Vagina (tissue), 2 donors: ENCODE data around the gene GOLGA6L2. TPM values are rescaled to one million over a fixed set of nuclear protein-coding genes. Genes with fewer than 3 reads are reported as not detected.

ENCODE experiments used
- DNase-seq, 2 donors: peaks; one replicate each; pipeline ENCODE4 v3.0.0-alpha.2; 2017; ENCODE audit errors: extremely low spot score in 2 of 2
- H3K27ac ChIP-seq: fragments of 200-600 bp; sonication (generic); one replicate; pipeline ENCODE4 v1.5.1; 2019
- H3K27me3 ChIP-seq: fragments of 200-600 bp; sonication (generic); one replicate; pipeline ENCODE4 v1.5.1; 2019
- H3K36me3 ChIP-seq, 2 donors: fragments of 200-600 bp; sonication (generic); one replicate each; pipeline ENCODE4 v1.5.1; 2017 to 2019
- H3K4me1 ChIP-seq: fragments of 200-600 bp; sonication (generic); one replicate; pipeline ENCODE4 v1.5.1; 2019
- H3K4me3 ChIP-seq, 2 donors: fragments of 200-600 bp; sonication (generic); 1 replicate in 1 of 2; 2 replicates in 1 of 2; pipeline ENCODE4 v1.5.1; 2016 to 2019
- H3K9me3 ChIP-seq: fragments of 200-600 bp; sonication (generic); one replicate; pipeline ENCODE4 v1.5.1; 2019
- POLR2A ChIP-seq, 2 donors: fragments of 450-650 bp; IDR thresholded peaks; one replicate each; pipeline ENCODE4 v1.6.1; 2017; ENCODE audit warnings: antibody characterized with exemption in 2 of 2, mild to moderate bottlenecking in 2 of 2, moderate library complexity in 2 of 2
- POLR2AphosphoS5 ChIP-seq, 2 donors: sonication (generic); formaldehyde crosslinking; IDR thresholded peaks; one replicate each; pipeline ENCODE4 v1.9.0; 2017; ENCODE audit warnings: antibody characterized with exemption in 2 of 2, mild to moderate bottlenecking in 2 of 2, low read depth in 1 of 2; ENCODE audit not compliant: insufficient read depth in 1 of 2
- intact Hi-C: fragments of 100-400 bp; cut with DNase I; formaldehyde crosslinking; loops from one replicate; pipeline ENCODE4 v1.15.1; 2023
- total RNA-seq: library from RNA; depleted of rRNA; stranded (reverse); fragments of >200 nt; gene quantifications from one replicate; pipeline ENCODE4 v1.2.3, GENCODE V29; 2016
- TF ChIP-seq, protein P1 (sequence below), 3 experiments: fragments of 450-650 bp in 2 of 3; fragments of 200-600 bp in 1 of 3; sonication (generic) in 1 of 3; IDR thresholded peaks; one replicate each; pipeline ENCODE4 v1.5.1; 2017 to 2019; ENCODE audit warnings: antibody characterized with exemption in 3 of 3, mild to moderate bottlenecking in 2 of 3, moderate library complexity in 2 of 3

GOLGA6L2 gene
- total RNA-seq, 1 donor from 2014 or later = not detected

DNA sequence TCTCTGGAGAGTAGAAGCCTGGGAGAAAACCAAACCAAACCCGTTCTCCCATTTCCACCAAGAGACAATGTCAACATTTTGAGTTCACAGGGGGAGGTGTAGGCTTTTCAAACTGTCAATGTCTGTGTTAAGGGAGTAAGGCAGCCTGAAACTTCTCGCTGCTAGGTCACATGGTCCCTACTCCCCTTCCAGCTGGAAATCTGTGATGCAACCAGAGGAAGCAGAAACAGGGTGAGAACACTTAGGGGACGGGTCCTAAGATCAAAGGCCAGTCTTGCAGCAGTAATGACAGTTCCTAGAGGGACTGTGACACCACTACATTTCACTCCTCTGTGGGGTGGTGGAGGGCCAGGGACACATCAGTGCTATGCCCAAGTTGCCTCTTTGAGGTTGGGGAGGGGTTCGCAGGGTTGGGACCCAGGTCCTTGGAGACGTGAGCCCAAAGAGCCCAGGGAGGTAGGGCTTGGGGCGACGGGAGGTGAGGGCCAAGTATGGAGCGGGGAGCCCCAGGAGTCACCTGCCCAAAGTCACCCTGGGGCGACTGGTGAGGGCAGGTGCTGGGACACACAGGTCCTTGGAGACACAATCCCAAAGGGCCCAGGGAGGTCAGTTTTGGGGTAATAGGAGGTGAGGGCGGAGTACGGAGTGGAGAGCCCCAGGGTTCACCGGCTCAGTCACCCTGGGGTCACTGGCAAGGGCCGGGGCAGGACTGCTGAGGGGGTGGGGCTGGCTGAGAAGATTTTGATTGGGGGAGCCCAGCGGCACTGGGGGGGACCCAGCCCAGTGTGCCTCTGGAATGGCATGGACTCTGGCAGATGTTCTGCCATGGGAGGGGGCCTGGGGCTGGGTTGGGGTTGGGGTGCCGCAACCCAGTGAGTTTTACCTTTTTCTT, 582 bp downstream of the GOLGA6L2 start:
- H3K36me3 ChIP-seq = no peaks in the 10 kb centered on the region
- H3K9me3 ChIP-seq = no peaks in the 10 kb centered on the region
- intact Hi-C loops = no loop called here
- no peak for DNase-seq
- H3K27me3 ChIP-seq = no peaks in the 10 kb centered on the region
- no peak overlapping the region for H3K4me3 ChIP-seq
- H3K4me1 ChIP-seq = no peaks in the 10 kb centered on the region
- no peak for TF ChIP-seq POLR2A (IDR thresholded peaks at IDR 0.05)
- no peak for TF ChIP-seq POLR2AphosphoS5 (IDR thresholded peaks at IDR 0.05; ENCODE audit: insufficient read depth in 1 of 2, low read depth in 1 of 2)
- TF ChIP-seq, protein P1, sequence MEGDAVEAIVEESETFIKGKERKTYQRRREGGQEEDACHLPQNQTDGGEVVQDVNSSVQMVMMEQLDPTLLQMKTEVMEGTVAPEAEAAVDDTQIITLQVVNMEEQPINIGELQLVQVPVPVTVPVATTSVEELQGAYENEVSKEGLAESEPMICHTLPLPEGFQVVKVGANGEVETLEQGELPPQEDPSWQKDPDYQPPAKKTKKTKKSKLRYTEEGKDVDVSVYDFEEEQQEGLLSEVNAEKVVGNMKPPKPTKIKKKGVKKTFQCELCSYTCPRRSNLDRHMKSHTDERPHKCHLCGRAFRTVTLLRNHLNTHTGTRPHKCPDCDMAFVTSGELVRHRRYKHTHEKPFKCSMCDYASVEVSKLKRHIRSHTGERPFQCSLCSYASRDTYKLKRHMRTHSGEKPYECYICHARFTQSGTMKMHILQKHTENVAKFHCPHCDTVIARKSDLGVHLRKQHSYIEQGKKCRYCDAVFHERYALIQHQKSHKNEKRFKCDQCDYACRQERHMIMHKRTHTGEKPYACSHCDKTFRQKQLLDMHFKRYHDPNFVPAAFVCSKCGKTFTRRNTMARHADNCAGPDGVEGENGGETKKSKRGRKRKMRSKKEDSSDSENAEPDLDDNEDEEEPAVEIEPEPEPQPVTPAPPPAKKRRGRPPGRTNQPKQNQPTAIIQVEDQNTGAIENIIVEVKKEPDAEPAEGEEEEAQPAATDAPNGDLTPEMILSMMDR (IDR thresholded peaks at IDR 0.05) = no peak
- no peak overlapping the region for H3K27ac ChIP-seq

DNA sequence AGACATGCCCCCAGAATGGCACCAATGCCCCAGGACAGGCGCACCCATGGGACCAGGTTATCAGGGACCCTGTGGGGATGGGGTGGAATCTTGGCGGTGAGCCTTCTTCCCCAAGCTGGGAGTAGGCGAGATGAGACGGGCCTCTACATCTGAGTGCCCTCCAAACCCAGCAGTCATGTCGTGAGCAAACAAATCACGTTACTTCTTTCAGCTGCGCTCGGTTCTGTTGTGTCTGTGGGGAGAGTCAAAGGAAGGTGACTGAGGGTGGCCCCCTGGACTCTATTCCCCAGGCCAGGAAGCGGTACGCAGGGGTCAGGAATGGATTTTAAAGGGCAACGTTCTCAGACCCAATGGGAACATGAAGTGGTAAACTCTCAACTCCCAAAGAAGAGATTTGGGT, 2.8 kb downstream of the GOLGA6L2 start:
- Histone ChIP-seq H3K9me3 (no peaks in the 10 kb centered on the region), H3K27me3 (no peaks in the 10 kb centered on the region), H3K27ac (no peak overlapping the region), H3K4me1 (no peaks in the 10 kb centered on the region), H3K36me3 (no peaks in the 10 kb centered on the region), H3K4me3 (no peak overlapping the region)
- TF ChIP-seq, protein P1 (IDR thresholded peaks at IDR 0.05) = no peak
- TF ChIP-seq POLR2AphosphoS5 (IDR thresholded peaks at IDR 0.05; ENCODE audit: insufficient read depth in 1 of 2, low read depth in 1 of 2) (no peak), POLR2A (IDR thresholded peaks at IDR 0.05) (no peak)
- intact Hi-C loops = no loop called here
- no peak for DNase-seq

DNA sequence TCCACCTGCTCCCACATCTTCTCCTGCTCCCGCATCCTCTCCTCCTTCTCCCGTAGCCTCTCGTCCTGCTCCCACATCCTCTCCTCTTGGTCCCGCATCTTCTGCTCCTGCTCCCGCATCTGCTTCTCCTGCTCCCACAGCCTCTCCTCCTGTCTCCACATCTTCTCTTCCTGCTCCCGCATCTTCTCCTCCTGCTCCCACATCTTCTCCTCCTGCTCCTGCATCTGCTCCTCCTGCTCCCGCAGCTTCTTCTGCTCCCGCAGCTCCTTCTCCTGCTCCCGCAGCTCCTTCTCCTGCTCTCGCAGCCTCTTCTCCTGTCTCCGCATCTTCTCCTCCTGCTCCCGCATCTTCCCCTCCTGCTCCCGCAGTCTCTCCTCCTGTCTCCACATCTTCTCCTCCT, 5.8 kb downstream of the GOLGA6L2 start:
- no peaks in the 10 kb centered on the region for H3K4me1 ChIP-seq
- H3K27me3 ChIP-seq = no peaks in the 10 kb centered on the region
- DNase-seq = no peak
- H3K27ac ChIP-seq = no peak overlapping the region
- intact Hi-C loops = no loop called here
- no peaks in the 10 kb centered on the region for H3K36me3 ChIP-seq
- TF ChIP-seq POLR2AphosphoS5 (IDR thresholded peaks at IDR 0.05; ENCODE audit: insufficient read depth in 1 of 2, low read depth in 1 of 2) (no peak), POLR2A (IDR thresholded peaks at IDR 0.05) (no peak)
- TF ChIP-seq, protein P1 (IDR thresholded peaks at IDR 0.05) = no peak
- no peak overlapping the region for H3K4me3 ChIP-seq
- H3K9me3 ChIP-seq = no peaks in the 10 kb centered on the region

DNA sequence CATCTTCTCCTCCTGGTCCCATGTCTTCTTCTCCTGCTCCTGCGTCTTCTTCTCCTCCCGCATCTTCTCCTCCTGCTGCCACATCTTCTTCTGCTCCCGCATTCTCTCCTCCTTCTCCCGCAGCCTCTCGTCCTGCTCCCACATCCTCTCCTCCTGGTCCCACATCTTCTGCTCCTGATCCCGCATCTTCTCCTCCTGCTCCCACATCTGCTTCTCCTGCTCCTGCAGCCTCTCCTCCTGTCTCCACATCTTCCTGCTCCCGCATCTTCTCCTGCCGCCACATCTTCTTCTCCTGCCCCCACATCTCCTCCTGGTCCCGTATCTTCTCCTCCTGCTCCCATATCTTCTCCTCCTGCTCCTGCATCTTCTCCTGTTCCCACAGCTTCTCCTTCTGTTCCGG, 6.4 kb downstream of the GOLGA6L2 start:
- DNase-seq = no peak
- TF ChIP-seq POLR2AphosphoS5 (IDR thresholded peaks at IDR 0.05; ENCODE audit: insufficient read depth in 1 of 2, low read depth in 1 of 2) (no peak), POLR2A (IDR thresholded peaks at IDR 0.05) (no peak)
- TF ChIP-seq, protein P1 (IDR thresholded peaks at IDR 0.05) = no peak
- no peaks in the 10 kb centered on the region for H3K36me3 ChIP-seq
- intact Hi-C loops = no loop called here
- no peaks in the 10 kb centered on the region for H3K9me3 ChIP-seq
- H3K4me1 ChIP-seq = no peaks in the 10 kb centered on the region
- H3K4me3 ChIP-seq = no peak overlapping the region
- H3K27me3 ChIP-seq = no peaks in the 10 kb centered on the region
- H3K27ac ChIP-seq = no peak overlapping the region

DNA sequence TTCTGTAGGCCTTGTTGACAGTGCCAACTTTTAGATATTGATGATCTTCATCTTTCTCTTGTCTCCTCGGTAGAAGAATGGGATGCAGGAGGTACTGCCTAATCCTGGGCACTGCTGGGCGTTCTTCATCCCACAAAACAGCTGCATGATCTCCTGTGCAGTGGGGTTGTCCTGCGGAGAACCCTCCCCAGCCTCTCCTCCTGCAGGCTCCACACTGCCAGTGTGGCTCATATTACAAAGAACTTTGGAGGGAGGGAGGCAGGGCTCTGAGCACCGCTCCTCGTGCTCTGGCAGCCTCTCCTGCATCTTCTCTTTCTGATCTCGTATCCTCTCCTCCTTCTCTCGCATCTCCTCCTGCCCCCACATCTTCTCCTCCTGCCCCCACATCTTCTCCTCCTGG, 7.5 kb downstream of the GOLGA6L2 start:
- H3K27me3 ChIP-seq = no peaks in the 10 kb centered on the region
- no peak overlapping the region for H3K4me3 ChIP-seq
- intact Hi-C loops = no loop called here
- no peak for DNase-seq
- no peaks in the 10 kb centered on the region for H3K4me1 ChIP-seq
- TF ChIP-seq, protein P1 (IDR thresholded peaks at IDR 0.05) = no peak
- TF ChIP-seq POLR2A (IDR thresholded peaks at IDR 0.05) = no peak
- no peak for TF ChIP-seq POLR2AphosphoS5 (IDR thresholded peaks at IDR 0.05; ENCODE audit: insufficient read depth in 1 of 2, low read depth in 1 of 2)
- H3K36me3 ChIP-seq = no peaks in the 10 kb centered on the region
- H3K9me3 ChIP-seq = no peaks in the 10 kb centered on the region
- H3K27ac ChIP-seq = no peak overlapping the region
